Transverse colon (tissue), 3 donors: Measurements from ENCODE around the gene LRRC47.

Source experiments
- EP300 ChIP-seq: sonication (generic); formaldehyde crosslinking; IDR thresholded peaks from one replicate; pipeline ENCODE4 v1.6.1; 2017; ENCODE audit warnings: antibody characterized with exemption, low read depth
- TF ChIP-seq, protein P1 (sequence below), 5 experiments: fragments of 200-600 bp in 3 of 5; fragments of 450-650 bp in 2 of 5; sonication (generic) in 3 of 5; IDR thresholded peaks; 1 replicate in 2 of 5; 2 replicates in 3 of 5; pipeline ENCODE4 v1.5.1; 2016 to 2017; ENCODE audit warnings: antibody characterized with exemption in 5 of 5, inconsistent platforms in 3 of 5, mild to moderate bottlenecking in 2 of 5, moderate library complexity in 1 of 5

DNA sequence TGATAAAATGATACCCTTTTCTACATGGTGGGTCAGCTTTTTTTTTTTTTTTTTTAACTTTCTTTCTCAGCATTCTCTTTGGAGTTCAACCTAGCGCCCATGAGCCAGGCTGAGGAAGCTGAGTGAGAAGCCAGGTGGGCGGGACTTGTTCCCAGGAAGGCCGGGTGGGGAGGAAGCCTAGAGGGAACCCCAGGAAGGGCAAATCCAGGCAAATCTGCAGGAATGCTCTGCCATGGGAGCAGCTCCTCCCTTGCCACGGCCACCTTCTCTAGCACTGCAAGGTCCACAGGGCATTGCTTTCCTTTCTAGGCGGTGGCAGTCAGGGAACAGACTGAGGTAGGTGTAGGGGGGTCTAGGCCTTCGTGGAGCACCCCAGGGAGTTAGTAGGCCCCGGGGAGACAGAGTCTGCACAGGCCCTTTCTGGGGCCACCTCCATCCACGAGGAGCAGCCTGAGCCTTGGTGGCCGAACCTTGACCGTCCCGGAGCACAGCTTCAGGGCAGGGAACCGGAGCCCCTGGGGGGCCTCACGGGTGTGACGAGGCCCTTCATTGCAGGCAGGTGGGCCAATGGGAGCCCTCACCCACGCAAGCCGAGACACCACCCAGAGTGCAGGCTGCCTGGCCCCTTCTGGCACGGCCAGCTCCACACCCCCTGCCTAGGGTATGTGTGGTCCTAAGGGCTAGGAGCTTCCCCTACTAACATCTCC lies 62.3 kb downstream of the LRRC47 start:
- no peak for TF ChIP-seq EP300
- TF ChIP-seq, protein P1, sequence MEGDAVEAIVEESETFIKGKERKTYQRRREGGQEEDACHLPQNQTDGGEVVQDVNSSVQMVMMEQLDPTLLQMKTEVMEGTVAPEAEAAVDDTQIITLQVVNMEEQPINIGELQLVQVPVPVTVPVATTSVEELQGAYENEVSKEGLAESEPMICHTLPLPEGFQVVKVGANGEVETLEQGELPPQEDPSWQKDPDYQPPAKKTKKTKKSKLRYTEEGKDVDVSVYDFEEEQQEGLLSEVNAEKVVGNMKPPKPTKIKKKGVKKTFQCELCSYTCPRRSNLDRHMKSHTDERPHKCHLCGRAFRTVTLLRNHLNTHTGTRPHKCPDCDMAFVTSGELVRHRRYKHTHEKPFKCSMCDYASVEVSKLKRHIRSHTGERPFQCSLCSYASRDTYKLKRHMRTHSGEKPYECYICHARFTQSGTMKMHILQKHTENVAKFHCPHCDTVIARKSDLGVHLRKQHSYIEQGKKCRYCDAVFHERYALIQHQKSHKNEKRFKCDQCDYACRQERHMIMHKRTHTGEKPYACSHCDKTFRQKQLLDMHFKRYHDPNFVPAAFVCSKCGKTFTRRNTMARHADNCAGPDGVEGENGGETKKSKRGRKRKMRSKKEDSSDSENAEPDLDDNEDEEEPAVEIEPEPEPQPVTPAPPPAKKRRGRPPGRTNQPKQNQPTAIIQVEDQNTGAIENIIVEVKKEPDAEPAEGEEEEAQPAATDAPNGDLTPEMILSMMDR (IDR thresholded peaks at IDR 0.05) = no peak
